GM15510 (cell line): Measurements from ENCODE around the gene SLC7A11.

Source experiments
- POLR2A ChIP-seq: IDR thresholded peaks from 3 replicates; pipeline ENCODE4 v1.6.1; 2011; ENCODE audit warnings: borderline replicate concordance; ENCODE audit not compliant: insufficient read length; ENCODE audit errors: extremely low read depth

The SLC7A11 gene

DNA sequence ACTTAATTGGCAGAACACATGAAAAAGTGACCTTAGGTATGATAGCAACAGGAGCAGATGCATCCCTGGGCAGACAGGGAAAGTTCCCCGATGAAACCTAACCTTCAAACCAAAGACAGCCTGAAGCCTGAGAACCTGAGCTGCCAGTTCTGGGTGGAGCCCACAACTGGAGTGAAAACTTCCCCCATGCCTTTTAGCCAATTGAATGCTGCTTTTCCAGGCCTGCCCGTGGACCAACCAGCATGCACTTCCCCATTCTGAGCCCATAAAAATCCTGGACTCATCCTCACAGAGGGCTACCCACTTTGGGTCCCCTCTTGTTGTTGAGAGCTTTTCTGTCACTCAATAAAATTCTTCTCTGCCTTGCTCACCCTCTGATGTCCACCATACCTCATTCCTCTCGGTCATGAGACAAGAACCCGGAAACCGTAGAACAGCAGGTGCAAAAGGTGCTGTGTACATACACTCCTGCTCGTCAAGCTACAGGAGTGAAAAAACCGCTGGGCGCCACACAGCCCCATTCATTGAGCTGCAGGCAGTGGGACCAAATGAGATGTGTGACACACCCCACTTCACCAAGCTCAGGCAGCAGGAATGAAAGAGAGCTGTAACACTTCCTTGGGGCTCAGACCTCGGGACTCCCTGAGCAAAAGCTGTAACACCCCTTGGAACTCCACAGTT, 13.9 kb upstream of the SLC7A11 start:
- TF ChIP-seq POLR2A = no peak

DNA sequence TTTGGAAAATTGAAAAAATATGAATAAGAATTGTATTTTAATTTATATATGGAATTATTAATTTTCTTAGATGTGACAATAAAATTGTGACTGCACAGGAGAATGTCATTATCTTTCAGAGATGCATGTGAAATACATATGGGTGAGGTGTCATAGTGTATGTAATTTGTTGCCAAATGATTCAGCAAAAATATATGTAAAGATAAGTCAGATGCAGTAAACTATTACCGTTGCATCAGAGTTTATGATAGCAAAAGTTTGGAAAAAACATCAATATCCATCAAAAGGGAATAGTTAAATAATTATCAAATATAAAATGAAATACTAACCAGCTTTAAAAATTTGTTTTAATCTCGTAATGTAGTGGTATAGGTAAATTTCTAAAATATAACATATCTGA, 10.4 kb upstream of the SLC7A11 start:
- TF ChIP-seq POLR2A = no peak

DNA sequence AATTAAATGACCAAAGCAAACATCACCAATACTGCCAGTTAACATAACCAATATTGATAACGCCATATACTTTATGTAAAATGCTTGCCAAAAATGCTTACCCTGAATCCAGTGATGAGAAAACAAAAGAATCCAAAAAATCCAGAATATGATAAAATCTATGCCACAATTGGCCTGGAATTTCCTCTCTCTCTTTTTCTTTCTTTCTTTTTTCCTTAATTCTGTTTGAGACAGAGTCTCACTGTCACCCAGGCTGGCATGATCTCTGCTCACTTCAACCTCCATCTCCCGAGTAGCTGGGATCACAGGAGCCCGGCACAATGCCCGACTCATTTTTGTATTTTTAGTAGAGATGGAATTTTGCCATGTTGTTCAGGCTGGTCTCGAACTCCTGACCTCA, 9.8 kb upstream of the SLC7A11 start:
- TF ChIP-seq POLR2A = no peak

DNA sequence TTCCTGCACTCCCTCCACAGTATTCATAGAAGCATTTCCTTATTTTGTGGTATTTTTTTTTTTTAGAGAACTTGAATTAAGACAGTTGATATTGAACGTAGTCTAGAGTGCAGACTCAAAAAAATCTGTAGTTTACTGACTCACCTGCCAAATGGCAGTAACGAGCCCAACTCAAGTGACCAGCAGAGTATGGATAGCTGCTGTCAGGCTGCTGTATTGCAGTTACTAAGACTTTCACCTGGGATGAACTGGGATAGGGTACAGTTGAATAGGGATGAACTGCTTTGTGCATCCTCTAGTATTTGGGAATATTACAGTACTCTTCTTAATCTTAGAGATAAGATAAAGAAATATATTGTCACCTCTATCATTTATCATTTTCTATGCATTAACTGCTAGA, 7.0 kb upstream of the SLC7A11 start:
- no peak for TF ChIP-seq POLR2A

GRCh38 chr4:138248058-138248457, 5.9 kb upstream of the SLC7A11 start:
- TF ChIP-seq POLR2A = no peak

- no peak for TF ChIP-seq POLR2A
Measured at GRCh38 chr4:138247643-138248042, 5.5 kb upstream of the SLC7A11 start.

GRCh38 chr4:138243369-138243768, 1.2 kb upstream of the SLC7A11 start:
- no peak for TF ChIP-seq POLR2A

DNA sequence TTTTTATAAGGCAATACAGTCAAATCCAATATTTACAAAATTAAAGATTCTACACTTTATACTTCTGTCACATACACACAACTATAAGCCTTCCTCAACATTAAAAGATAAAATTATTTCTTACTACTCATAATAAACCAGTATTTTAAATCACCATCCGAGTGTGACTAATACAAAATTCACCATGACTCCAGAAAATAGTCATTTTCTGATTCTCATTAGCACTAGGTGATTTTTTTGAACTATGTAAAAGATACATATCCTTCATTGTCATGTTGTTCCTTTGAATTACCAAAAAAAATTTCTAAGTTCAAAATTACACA, 646 bp upstream of the SLC7A11 start:
- no peak for TF ChIP-seq POLR2A

DNA sequence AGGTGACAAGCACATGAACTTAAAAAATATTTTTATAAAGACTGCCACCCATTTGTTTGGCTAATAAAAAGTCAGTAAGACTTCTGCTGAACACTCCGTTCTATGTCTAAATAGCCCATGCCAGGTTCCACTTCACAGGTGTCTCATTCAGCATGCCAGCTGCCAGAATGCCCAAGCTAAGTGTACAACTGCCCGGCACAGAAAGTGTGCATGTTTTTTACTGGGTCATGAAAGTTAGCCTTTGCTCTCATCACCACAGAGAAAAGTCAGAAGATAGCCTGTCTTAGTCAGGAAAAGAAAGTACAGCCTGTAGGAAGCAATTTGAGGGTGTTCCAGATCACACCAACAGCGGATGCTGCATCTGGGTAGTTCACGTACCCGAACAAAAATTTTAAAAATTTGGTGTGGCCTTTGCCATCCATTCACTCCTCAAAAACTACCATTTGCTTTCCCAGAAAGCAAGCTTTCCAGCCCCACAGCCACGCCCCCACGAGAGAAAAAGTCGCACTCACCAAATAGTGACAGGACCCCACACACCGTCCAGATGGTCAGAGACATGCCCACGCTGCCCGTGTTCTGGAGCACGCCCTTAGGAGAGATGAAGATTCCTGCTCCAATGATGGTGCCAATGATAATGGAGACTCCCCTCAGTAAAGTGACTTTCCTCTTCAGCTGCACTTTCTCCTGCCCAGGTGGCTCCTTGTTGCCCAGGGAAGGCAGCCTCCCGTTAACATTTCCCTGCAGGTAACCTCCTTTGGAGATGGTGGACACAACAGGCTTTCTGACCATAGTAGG, 671 bp downstream of the SLC7A11 start:
- TF ChIP-seq POLR2A = no peak

DNA sequence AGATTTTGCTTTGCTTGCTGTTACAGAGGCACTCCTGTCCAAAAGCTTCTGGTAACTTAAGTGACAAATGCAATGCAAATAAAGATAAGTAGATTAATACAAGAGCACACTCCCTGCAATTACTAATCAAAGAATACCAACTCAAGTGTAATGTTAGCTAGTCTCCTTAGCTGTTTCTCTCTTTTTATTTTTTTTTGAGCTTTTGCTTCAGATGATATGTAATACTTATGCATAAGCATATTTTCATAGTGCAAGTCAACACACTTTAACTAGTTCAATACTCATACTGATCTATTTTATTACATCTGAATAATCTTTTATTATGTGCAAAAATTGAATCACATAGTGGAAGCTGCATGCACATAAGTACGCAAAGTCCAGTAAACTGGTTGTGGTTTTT, 2.7 kb downstream of the SLC7A11 start:
- no peak for TF ChIP-seq POLR2A

DNA sequence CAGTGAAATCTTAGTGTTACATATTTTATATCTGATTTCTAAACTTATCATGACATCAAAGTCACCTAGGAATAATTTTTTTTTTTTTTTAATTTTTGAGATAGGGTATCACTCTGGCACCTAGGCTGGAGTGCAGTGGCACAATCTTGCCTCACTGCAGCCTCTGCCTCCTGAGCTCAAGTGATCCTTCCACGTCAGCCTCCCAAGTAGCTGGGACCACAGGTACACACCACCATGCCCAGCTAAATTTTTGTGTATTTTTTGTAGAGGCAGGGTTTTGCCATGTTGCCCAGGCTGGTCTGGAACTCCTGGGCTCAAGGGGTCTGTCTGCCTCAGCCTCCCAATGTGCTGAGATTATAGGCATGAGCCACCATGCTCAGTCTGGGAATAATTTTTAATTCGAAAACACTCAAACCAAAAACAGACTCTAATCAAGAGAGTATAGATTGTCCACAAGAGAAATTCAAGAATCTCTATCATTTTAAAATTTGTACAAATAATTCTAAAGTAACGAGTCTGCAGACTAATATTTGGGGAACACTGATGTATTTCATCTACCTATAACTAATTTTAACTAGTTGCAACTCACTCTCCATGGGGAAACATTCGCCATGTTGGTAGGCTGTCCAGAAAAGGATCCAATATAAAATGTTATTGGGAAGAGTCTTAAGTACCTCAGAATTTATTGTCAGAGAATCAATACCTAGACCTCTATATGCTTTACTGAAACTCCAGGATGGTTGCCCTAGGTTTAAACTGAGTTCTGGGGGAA, 3.4 kb downstream of the SLC7A11 start:
- no peak for TF ChIP-seq POLR2A

DNA sequence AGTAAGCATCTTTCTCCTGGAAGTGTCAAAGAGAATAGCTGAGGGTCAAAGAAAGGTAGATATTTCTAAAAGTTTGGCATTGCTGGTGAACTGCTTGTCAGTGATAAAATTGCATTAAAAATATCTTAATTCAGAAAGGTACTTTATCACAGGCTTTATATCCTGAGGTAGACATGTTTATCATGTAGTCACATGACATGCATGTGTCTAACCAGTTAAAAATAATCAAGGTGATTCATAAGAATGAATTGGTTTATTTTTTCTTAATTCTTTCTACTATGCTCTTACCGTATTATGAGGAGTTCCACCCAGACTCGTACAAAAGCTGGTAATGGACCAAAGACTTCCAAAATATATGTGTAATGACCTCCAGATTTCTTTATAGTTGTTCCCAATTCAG, 6.1 kb downstream of the SLC7A11 start:
- no peak for TF ChIP-seq POLR2A

DNA sequence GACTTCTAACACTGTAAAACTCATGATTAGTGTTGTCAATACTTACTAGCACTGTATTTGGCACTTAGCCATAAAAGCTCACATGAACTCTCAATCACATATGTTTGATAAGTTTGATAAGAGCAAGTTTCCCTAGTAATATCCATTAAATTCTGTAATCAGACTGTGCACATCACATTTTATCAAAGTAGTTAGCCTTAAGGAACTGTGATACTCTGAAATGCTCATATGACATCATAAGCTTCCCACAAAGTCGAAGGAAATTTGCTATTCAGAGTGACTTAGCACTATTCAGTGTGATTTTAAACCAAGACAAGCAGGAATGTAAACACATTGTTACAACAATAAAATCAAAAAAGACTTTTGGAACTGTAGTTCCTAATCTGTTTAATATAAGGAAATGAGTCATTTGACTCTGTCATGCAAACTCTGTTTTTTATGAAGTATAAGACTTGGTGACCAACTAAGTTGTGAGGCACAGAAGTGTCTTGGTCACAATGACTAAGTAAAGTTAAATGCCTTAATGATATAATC, 6.7 kb downstream of the SLC7A11 start:
- no peak for TF ChIP-seq POLR2A

DNA sequence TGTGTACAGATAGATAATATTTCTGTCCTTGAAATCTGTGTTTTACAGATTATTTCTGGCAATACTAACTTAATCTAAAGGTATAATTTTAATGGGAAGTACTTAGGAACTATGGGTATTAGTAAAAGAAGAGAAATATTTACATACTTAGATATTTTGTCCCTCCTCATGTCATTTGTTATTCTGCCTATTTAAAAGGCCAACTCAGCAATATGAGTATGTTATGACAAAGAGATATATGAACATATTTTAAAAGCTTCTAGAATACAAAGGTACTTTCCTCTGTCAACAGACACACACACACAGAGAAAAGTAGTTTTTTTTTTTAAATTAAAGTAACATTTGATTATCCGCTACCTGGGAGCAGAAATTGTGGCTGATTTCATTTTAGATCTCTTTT, 7.9 kb downstream of the SLC7A11 start:
- no peak for TF ChIP-seq POLR2A

DNA sequence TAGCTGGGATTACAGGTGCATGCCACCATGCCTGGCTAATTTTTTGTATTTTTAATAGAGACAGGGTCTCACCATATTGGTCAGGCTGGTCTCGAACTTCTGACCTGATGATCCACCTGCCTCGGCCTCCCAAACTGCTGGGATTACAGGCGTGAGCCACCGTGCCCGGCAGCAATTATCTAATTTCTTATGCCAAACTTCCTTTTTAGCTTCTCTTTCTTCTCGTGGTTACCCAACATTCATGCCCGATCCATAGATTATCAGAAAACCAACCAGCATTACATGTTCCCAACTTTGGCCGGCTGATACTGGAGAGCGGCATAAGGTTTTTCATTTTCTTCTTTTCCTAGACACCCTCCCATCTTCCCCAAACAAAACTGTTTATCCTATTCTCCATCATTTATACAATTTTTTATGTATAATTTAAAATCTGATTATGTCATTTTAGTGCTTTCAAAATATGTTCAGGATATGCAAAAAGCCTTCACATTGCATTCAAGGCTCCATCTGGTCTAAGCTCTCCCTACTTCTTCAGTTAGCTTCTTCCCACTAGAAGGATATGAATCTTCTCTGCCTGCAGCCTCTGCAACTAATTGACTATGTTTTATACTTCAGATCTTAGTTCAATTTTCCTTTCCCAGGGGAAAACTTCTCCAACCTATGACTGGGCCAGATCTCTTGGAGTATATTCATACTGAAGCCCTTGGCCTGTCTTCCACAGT, 8.7 kb downstream of the SLC7A11 start:
- no peak for TF ChIP-seq POLR2A
